Measurements from ENCODE around the gene SUSD3. TPM values are rescaled to one million over a fixed set of nuclear protein-coding genes. Genes with fewer than 3 reads are reported as not detected.
A peak's percentile ranks its signal among the peaks of the same experiment; 100 is the strongest.

Gene SUSD3
- total and polyA plus RNA-seq, 4 donors: 4.1 to 19.2 (median 11.8) TPM

DNA sequence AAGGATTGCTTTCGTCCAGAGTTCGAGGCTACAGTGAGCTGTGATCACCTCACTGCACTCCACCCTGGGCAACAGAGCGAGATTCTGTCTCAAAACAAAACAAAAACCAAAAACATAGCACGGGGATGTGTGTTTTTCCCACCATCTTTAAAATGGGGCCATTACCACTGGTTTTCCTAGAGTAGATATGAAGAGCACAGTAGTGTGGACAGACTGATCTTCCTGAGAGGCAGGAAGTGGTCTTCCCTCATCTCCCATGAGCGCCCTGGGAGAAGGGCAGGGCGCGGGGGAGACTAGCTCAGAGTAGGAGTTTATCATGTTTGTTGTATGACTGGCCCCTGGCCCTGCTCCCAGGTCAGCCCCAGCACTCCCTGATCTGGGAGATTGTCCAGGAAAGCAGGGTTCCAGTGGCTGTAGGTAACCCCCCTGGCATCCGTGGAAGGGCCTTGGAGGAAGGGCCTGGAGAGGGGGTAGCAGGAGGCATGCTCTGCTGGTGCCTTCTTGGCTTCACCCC is 2.3 kb downstream of the SUSD3 start (continued):
- TF ChIP-seq CTCF (IDR thresholded peaks at IDR 0.05; ENCODE audit: low read depth, low read length, missing input control): no peak
- TF ChIP-seq NR2F2 (IDR thresholded peaks at IDR 0.05): no peak
- TF ChIP-seq HNF4G (IDR thresholded peaks at IDR 0.05): no peak
- TF ChIP-seq ATF3 (IDR thresholded peaks at IDR 0.05): no peak
- peak in 1 of 2 donors; percentile 34 for TF ChIP-seq EGR1 (IDR thresholded peaks at IDR 0.05; ENCODE audit: low read depth in 2 of 2)
- TF ChIP-seq, protein P1, sequence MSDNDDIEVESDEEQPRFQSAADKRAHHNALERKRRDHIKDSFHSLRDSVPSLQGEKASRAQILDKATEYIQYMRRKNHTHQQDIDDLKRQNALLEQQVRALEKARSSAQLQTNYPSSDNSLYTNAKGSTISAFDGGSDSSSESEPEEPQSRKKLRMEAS (IDR thresholded peaks at IDR 0.05): peak; percentile 16
- no peak for TF ChIP-seq FOXA2 (IDR thresholded peaks at IDR 0.05)

GRCh38 chr9:93061260-93061751 is 2.8 kb downstream of the SUSD3 start:
- Histone ChIP-seq H3K36me3 (ENCODE audit: control insufficient read depth in 4 of 4, insufficient read depth in 3 of 4, low read depth in 1 of 4, low read length in 3 of 4) (no peaks in the 10 kb centered on the region), H3K9ac (ENCODE audit: low read depth in 1 of 2, low read length in 2 of 2) (peak overlapping the region in 1 of 2 donors; percentile 3), H3K4me1 (ENCODE audit: control insufficient read depth in 4 of 4, insufficient read depth in 4 of 4, low read length in 3 of 4) (peaks cover 9 to 40% (median 30%) of the 10 kb centered on the region in 4 donors), H3K27me3 (ENCODE audit: control insufficient read depth in 4 of 4, insufficient read depth in 4 of 4, low read length in 3 of 4) (no peaks in the 10 kb centered on the region), H3K9me3 (ENCODE audit: control insufficient read depth in 4 of 4, low read length in 3 of 4) (no peaks in the 10 kb centered on the region), H3K27ac (ENCODE audit: low read depth in 1 of 2, low read length in 2 of 2) (peak overlapping the region; percentile 5 to 48), H3K4me3 (ENCODE audit: low read depth in 1 of 3, low read length in 3 of 3) (no peak overlapping the region)
- WGBS: 60% methylated on average over 4 of the region's 4 CpGs
- DNase-seq (ENCODE audit: low spot score): no peak
- no peak for TF ChIP-seq NR2F2 (IDR thresholded peaks at IDR 0.05)

GRCh38 chr9:93061791-93062763 is 3.6 kb downstream of the SUSD3 start:
- Histone ChIP-seq H3K27me3 (ENCODE audit: control insufficient read depth in 4 of 4, insufficient read depth in 4 of 4, low read length in 3 of 4) (no peaks in the 10 kb centered on the region), H3K9me3 (ENCODE audit: control insufficient read depth in 4 of 4, low read length in 3 of 4) (no peaks in the 10 kb centered on the region), H3K4me1 (ENCODE audit: control insufficient read depth in 4 of 4, insufficient read depth in 4 of 4, low read length in 3 of 4) (peaks cover 9 to 40% (median 30%) of the 10 kb centered on the region in 4 donors), H3K4me3 (ENCODE audit: low read depth in 1 of 3, low read length in 3 of 3) (no peak overlapping the region), H3K9ac (ENCODE audit: low read depth in 1 of 2, low read length in 2 of 2) (peak overlapping the region in 1 of 2 donors; percentile 3), H3K36me3 (ENCODE audit: control insufficient read depth in 4 of 4, insufficient read depth in 3 of 4, low read depth in 1 of 4, low read length in 3 of 4) (no peaks in the 10 kb centered on the region), H3K27ac (ENCODE audit: low read depth in 1 of 2, low read length in 2 of 2) (peak overlapping the region; percentile 5 to 48)
- 34% methylated on average over 19 of the region's 19 CpGs for WGBS
- peak; percentile 57 for DNase-seq (ENCODE audit: low spot score)
- TF ChIP-seq FOXA1 (IDR thresholded peaks at IDR 0.05) (peak; percentile 5), RXRA (IDR thresholded peaks at IDR 0.05) (peak; percentile 91 to 93), TAF1 (conservative IDR thresholded peaks at IDR 0.05) (no peak), EGR1 (IDR thresholded peaks at IDR 0.05; ENCODE audit: low read depth in 2 of 2) (no peak), FOXA2 (IDR thresholded peaks at IDR 0.05) (peak; percentile 16), GABPA (IDR thresholded peaks at IDR 0.05 in 1 of 2, conservative IDR thresholded peaks at IDR 0.05 in 1 of 2) (peak in 1 of 2 donors; percentile 23), YY1 (IDR thresholded peaks at IDR 0.05) (no peak), HNF4G (IDR thresholded peaks at IDR 0.05) (peak; percentile 89), RAD21 (IDR thresholded peaks at IDR 0.05) (peak; percentile 37 to 65), ATF3 (IDR thresholded peaks at IDR 0.05) (no peak), JUND (IDR thresholded peaks at IDR 0.05) (peak in 1 of 2 donors; percentile 35), ZBTB33 (IDR thresholded peaks at IDR 0.05) (no peak), HNF4A (conservative IDR thresholded peaks at IDR 0.05) (peak; percentile 94 to 97), REST (IDR thresholded peaks at IDR 0.05) (no peak), SP1 (IDR thresholded peaks at IDR 0.05) (peak; percentile 95), NR2F2 (IDR thresholded peaks at IDR 0.05) (peak; percentile 62)
- TF ChIP-seq, protein P1 (IDR thresholded peaks at IDR 0.05): peak; percentile 49
